Non-pigmented ciliary epithelial cell (primary cell): ENCODE results near the gene LHFPL3.
"Not testable (repeated sequence)": the region's sequence is repeated elsewhere in the genome, so short reads cannot be mapped to it uniquely, and the experiment has no call there.

Source experiments
- DNase-seq: peaks from one replicate; pipeline ENCODE4 v3.0.0-alpha.2; 2010; ENCODE audit warnings: low read depth

The LHFPL3 gene

DNA sequence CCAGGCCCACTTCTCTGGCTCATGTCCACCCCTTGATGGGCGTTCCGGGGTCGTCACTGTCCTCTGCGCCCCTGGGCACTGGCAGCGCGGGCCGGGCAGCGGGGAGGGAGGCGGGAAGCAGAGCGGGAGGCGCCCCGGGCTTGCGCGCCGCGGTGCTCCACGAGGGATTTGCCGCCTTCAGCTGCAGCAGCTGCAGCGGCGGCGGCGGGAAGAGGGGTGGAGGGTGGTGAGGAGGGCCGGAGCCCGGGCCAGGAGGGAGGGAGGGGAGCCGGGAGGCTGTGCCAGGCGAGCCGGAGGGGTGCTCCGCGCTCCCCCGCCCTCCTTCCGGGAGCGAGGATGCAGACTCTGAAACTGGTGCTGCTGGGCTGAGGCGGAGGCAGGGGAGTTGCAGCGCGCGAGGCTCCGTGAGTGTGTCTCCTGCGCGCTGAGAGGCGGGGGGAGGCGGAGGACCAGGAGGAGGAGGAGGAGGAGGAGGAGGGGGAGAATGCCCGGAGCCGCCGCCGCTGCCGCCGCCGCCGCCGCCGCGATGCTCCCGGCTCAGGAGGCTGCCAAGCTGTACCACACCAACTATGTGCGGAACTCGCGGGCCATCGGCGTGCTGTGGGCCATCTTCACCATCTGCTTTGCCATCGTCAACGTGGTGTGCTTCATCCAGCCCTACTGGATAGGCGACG, at the start of gene LHFPL3:
Gene LHFPL3, plus strand, starts transcription at position 308 of the 674 bp plus-strand sequence.
- no peak for DNase-seq

DNA sequence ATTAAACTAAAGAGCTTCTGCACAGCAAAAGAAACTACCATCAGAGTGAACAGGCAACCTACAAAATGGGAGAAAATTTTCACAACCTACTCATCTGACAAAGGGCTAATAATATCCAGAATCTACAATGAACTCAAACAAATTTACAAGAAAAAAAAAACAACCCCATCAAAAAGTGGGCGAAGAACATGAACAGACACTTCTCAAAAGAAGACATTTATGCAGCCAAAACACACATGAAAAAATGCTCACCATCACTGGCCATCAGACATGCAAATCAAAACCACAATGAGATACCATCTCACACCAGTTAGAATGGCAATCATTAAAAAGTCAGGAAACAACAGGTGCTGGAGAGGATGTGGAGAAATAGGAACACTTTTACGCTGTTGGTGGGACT, 46.7 kb upstream of the LHFPL3 start:
- DNase-seq, result not testable (repeated sequence)

DNA sequence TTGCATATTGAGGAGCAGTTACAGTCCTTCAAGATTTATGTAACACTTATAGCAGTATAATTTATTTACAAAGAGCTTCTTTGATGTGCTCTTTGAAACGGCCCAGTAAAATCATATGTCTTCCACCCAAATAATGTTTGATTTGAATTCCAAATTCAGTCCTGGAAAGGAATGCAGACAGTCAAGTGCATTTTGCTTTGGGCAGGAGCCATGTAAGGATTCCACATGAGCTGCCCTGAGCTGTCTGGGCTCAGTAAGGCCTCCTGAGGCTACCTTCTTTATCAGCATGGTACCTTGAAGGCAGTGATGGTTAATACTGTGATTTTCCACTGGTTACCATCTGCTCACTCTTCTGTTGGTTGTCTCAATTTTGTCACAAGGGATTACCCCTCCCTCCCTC, 41.6 kb upstream of the LHFPL3 start:
- no peak for DNase-seq

DNA sequence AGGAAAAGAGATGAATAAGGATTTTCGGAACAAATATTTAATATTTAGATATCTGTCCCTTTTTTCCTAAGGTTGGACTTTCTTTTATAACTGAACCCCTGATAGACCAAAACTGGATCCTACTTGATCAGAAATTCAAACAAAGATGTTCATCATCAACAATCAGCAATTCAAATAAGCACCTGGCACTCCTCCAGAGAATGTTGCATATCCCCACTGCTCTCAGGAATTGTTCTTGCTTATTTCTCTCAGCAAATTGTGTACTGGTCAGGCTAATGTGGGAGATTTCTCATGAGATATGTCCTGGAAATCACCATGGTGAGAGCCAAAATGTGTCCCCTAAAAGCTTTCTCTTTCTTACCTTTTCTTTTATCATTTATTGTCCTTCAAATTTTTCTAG, 40.3 kb upstream of the LHFPL3 start:
- DNase-seq, result no peak

DNA sequence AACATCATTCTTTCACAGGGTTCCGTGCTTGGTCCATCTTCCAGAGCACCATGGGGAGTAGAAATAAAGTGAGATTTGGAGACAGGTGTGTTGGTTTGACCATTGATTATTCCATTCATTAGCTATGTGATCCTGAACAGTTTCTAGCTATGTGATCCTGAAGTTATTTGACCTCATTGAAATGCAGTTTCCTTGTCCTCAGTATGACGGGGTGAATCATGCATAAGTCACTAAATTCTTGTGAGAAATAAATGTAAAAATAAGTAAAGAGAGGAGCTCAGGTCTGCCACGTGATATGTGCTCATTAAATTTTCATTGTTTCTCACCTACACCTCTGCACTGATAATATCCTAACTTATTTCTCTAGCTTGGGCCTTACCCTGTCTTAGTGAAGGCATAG, 34.1 kb upstream of the LHFPL3 start:
- no peak for DNase-seq

DNA sequence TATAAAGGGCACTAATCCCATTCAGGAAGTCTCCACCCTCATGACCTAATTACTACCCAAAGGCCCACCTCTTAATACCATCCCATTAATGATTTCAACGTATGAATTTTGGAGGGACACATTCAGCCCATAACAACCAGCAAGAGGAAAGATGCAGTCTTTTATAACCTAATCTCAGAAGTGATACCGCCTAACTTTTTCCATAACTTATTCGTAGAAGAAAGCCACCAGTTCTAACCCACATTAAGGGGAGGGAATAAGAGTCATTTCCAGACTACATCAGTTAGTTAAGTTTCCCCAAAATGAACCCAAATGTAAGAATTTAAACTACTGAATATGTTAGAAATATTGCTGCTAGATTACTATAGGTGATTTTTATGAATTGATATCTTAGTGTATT, 32.1 kb upstream of the LHFPL3 start:
- DNase-seq, result no peak

DNA sequence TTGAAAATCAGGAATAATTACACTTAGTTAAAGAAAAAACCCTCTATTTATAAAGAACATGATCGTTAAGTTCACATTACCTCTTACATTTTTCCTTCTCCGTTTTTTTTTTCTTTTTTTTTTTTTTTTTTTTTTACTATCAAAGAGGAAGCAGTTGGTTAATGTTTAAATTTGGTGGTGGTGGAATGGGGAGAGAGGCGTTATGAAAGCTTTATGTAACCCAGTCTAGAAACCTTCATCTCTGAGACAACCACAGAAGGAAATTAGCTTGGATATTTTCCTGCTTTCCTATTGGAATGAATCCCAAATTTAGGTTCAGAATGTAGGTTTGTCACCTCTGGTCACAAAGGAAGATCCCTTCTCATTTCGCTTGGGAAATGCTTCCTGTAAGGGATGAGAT, 31.5 kb upstream of the LHFPL3 start:
- DNase-seq, result no peak

DNA sequence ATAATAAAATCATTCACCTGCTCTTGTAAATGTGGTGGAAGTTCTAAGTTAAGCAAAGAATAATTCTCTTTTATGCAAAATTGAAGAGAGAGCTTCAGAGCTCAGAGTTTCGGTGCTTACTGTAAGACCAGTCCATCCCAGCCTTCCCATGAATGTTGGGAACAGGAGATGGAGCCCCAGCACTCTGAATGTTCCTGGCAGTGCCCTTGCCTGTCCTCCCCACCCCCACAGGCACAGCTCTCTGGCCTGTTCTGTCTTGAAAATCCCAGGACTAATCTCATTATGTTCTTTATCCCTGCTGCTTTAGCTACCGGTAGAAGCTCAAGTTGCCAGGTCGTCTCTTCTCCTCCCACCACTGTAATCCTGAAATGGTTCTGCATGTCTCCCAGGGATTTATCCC, 29.1 kb upstream of the LHFPL3 start:
- DNase-seq, result no peak

DNA sequence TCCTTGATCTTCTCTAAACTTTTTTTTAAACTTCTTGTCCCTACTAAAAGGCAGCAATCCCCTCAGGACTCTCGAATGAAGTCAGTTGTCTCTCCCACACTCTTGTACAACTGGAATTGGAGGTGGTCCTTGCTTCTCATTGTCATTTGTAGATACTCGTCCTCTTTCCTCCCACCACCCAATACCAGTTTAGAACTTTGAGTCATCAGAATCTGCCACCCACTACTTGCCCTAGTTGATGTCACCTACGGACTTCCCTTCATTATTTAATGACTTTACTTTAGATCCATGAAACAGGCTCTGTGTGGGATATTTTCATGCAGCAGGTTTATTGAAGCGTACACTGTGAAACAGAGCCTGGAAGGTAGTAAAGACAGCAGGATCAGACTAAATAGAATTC, 28.6 kb upstream of the LHFPL3 start:
- no peak for DNase-seq

DNA sequence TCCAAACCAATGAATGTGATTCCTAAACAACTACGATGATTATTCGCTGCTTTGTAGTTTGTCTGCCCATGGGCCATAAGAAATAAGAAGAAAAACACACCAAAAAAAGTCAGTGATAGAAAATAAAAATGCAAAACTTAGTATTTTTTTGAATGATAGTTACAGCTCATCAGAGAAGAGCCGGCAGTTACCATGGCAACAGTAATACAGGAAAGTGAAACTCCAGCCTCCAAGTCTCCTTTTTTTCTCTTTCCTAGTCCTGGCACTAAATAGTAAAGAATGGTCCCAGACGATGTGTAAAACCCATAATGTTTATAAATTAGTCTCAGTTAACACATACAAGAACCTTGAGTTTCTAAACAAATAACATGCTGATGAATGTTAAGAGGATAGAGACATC, 21.6 kb upstream of the LHFPL3 start:
- no peak for DNase-seq

DNA sequence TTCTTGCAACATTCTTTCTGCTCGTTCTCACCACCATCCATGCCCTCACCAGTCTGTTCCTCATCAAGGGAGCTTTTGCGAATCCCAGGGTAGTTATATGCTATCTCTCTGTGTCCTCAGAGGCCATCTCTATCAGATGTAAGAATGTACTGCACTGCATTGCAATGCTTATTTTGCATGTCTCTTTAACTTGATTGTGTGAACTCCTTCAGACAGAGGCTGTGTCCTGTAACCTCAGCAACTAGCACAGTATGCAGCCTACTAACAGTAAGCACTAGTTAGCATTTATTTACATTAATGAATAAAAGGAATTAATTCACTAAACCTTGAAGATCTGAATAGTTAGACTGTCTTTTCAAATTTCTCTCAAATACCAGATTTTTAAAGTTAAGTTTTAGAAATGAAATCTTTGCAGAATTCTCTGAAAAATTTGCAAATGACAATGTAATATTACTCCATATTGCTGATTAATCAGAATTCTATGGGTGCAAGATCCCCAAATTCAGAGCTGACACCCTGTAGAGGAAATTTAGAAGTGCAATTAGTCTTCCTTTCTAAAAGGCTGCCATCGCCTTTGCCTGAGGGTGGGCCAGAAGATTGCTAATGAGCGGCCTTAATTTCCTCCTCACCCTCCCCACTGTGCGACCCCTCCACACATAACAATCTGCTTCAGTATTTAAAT, 10.3 kb upstream of the LHFPL3 start:
- DNase-seq, result no peak

DNA sequence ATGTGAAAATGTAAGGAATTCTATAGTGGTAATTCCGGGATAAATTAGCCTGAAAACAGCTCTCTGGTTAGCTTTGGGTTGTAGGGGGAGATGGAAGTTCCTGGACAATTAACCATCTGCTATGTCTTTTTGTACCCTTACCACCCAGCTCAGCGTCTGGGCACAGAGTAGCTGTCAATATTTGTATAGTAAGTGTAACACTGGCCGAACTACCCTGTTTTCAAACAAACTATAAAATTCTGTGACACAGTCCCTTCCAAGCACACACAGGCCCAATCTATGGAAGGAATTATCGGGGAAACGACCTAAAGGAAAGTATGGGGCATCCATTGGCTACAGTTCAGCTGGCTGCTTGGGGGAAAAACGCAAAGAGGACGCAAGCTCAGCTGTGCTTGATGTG, 869 bp upstream of the LHFPL3 start:
- DNase-seq, result no peak

DNA sequence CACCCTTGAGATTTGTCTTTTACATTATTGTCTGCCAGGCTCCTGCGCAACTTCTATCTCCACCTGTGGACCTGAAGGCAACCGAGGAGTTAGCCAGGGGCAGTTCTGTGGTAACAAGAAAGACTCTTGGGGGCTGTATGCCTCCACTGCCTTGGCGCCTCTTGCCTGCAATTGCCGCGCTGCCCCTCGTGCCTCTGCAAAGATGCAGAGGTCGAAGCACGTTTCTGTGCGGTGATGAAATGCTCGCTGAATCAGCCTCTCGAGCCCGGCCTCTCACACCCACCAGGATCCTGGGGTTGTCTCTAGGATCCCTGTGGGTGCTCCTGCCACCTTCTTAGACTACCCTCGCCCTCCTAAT, 486 bp upstream of the LHFPL3 start:
- no peak for DNase-seq

DNA sequence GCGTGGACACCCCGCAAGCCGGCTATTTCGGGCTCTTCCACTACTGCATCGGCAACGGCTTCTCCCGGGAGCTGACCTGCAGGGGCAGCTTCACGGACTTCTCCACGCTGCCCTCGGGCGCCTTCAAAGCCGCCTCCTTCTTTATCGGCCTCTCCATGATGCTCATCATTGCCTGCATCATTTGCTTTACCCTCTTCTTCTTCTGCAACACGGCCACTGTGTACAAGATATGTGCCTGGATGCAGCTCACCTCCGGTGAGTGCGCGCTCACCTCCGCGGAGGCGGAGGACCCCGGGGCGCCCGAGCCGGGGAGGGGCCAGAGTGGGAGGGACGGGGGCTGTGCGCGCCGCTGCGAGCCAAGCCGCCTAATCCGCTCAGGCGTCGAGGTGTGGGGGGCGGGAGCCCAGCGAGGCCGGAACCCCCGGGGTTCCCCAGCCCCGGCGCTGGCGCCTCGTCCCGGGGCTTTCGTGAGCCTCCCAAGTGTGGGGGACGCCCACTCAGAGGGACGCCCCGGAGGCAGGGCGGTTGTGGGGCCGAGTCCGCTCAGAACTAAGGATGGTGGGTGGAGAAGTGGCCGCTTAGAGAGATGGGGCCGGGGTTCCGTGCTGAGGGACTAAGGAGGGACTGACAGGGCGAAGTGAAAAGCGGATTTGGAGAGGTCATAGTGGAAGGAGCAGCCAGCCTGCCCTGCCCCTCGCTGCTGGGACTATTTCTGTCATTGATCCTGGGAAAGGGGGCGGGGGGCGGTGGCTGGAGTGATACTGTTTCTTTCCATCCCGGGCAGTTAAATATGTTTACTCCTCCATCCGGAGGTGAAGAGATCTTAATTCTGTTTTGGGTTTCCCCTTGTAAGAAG, 795 bp downstream of the LHFPL3 start:
- no peak for DNase-seq

DNA sequence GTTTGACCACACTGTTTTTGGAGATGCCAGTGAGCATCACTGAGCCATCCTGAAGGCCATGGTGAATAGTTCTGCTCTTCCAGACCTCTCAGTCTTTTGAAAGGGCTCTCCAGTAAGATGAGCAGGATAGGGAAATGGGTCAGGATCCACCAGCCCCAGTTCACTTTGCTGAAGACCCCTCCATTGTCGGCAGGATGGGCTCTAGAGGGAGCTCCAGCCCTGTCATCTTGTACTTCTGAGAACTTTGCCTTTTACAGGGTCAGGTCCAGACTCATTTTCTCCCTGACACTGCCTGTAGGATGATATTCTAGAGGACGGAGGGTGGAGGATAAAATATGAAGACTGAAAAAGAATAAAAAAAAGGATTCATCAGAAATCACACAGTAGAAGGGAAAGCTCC, 13.1 kb downstream of the LHFPL3 start:
- DNase-seq, result no peak

DNA sequence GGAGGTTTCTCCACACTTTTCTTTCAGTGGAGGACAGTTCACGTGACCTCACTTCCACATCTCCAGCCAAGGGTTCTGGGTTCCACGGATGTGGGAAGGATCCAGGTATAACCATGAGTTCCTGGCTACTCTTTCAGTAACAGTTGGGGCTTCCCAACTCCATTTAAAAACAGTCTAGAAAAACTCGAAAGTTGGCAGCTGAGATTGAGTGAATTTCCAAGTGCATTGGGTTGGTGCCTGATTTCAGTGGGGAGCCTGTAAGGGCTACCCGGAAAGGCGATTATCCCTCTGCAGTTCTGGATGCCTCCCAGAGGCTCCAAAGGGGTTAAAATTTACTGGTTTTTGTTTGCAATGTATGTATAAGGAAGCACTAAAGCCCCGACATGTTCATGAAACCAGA, 24.3 kb downstream of the LHFPL3 start:
- DNase-seq, result no peak

DNA sequence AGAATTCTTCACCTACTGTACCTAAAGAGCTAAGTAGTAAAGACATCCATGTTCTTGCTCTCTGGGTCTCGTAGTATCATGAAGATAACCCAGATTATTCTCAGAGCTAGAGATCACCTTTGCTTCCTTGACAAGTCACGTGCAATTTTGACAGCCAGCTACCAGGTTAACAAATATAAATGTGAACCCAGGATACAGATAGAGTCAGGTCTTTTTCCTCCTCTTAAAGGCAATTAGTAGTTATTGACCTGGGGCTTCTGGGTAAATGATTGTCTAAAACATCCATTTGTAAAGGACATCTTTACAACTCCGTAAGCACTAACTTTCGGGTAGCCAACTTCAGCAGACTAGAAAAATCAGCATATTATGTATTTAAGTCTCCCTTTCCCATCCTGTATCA, 28.8 kb downstream of the LHFPL3 start:
- no peak for DNase-seq

DNA sequence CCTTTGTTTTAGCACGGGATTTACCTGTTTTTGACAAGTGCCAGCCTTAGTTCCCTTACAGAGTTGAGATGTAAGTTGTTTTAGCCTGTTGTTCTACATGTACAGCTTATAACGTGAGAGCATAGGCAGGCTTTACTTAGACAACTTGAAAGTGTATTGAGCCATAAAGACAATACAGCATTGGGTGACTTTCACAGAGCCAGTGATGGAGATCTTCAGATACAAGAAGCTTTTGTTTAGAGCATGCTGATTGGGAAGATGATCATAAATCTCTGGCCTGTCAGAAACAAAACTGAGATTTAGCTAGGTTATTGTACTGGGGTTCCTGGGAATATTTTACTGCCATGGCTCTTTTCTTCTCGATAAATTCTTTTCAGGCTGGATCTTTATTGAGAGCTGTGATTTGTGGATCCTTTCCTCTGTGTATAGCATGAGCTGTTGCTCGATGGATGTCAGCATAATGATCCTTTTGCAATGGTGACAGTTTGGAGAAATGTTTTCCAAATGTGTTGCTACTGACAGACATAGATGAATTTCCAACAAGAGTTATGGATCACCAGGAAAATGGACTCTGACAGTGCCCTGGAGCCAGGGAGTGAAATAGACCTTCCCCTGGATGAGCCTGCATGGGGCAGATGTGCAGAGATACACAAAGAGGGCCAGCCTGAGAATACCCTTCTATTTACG, 30.2 kb downstream of the LHFPL3 start:
- no peak for DNase-seq

DNA sequence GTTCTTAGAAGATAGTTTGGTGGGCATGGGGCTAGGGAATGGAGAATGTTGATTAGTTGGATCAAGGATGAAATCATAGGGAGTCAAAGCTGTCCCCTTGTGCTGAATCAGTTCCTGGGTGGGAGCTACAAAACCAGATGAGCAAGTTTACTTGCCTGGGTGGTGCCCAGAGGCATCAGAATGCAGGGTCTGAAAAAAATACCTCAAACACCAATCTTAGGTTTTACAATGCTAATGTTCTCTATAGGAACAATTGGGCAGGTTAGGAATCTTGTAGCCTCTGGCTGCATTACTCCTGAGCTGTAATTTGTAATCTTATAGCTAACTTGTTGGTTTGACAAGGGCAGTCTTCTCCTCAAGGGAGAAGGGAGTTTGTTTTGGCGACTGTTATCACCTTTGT, 34.4 kb downstream of the LHFPL3 start:
- no peak for DNase-seq

DNA sequence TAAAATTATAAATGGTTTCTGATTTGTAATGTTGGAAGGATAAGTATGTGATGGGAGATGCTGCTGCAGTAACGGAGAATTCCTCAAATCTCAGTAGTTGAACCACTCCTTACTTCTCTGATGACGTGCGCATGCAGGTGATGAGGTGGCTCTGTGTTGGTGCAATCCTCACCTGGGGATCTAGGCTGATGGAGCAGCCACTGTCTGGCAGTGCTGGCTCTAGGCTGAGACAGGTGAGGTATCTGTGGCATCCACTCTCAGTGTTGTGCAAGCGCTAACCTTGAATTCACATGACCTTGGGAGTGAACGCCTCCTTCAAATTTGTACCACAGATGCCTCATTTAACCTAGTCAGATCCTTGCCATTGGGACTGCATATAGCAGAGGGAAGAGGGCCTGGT, 35.0 kb downstream of the LHFPL3 start:
- DNase-seq, result no peak

DNA sequence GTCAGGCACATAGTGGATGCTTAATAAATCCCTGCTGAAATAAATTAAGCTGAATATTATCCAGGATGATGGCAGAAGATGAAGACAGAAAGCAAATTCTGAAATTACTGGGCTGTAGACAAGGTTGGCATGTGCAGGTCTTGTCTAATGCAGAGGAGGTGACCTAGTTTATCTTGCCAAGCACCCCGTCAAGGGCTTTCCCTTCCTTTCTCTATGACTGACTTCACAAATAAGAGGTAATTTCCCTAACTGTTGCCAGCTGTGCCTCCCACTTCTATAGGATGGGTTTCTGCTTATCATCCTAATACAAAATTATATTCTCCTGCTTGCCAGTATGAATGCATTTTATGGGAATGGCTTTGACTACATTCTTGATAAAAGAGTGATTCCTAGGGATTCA, 38.0 kb downstream of the LHFPL3 start:
- DNase-seq, result no peak

DNA sequence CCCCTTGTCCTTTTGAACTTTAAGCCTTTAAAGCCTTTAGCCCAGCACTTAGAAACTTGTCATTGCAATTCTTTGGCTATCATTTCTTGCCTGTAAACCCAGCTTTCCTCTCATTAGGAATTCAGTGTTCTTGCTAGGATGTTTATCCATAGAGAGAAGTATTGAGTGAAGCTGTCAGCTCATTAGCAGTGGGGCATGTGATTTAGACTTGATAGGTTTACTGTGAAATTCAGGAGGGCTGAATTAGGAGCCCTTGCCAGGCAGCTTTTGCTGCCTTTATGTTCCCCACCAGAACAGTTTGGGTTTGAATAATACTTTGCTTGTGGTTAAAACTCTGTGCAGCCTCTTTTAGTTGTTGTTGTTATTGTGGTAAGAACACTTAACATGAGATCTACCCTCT, 39.5 kb downstream of the LHFPL3 start:
- no peak for DNase-seq
